GM21786 (cell line): ENCODE measurements around the gene GAGE12E.
"Not testable (repeated sequence)": the region's sequence is repeated elsewhere in the genome, so short reads cannot be mapped to it uniquely, and the experiment has no call there.

Experiments used
- ATAC-seq: cut with Tn5 transposase; IDR thresholded peaks from one replicate; pipeline ENCODE4 v1.9.1; 2021; ENCODE audit not compliant: unreplicated experiment

GAGE12E gene

GRCh38 chrX:49550989-49551388 lies at the start of gene GAGE12E:
GAGE12E (plus strand) TSS chrX:49551289; CDS start chrX:49552444, 1,155 bp downstream.
- ATAC-seq = not testable (repeated sequence)

GRCh38 chrX:49531877-49532276 lies 19.2 kb upstream of the GAGE12E start, which contains the start of gene GAGE12C:
GAGE12C (plus strand) TSS chrX:49532177; CDS start chrX:49533332, 1,155 bp downstream.
- ATAC-seq = not testable (repeated sequence)

GRCh38 chrX:49541433-49541832 lies 9.7 kb upstream of the GAGE12E start, which contains the start of gene GAGE12D:
GAGE12D (plus strand) TSS chrX:49541733; CDS start chrX:49542888, 1,155 bp downstream.
- ATAC-seq = not testable (repeated sequence)

GRCh38 chrX:49560542-49560941 lies 9.5 kb downstream of the GAGE12E start, which contains the start of gene GAGE12F:
GAGE12F (plus strand) TSS chrX:49560842; CDS start chrX:49561997, 1,155 bp downstream.
- not testable (repeated sequence) for ATAC-seq

GRCh38 chrX:49568728-49569127 lies 17.6 kb downstream of the GAGE12E start:
- ATAC-seq = not testable (repeated sequence)

GRCh38 chrX:49569152-49569551 lies 18.1 kb downstream of the GAGE12E start:
- ATAC-seq = not testable (repeated sequence)

GRCh38 chrX:49570100-49570499 lies 19.0 kb downstream of the GAGE12E start, which contains the start of gene GAGE12G:
GAGE12G (plus strand) TSS chrX:49570400; CDS start chrX:49571555, 1,155 bp downstream.
- not testable (repeated sequence) for ATAC-seq

- ATAC-seq = not testable (repeated sequence)
Observed at GRCh38 chrX:49579649-49580048, 28.6 kb downstream of the GAGE12E start, which contains the start of gene GAGE12H. GAGE12H (plus strand) TSS chrX:49579949; CDS start chrX:49581104, 1,155 bp downstream.

- ATAC-seq = not testable (repeated sequence)
Observed at GRCh38 chrX:49589196-49589595, 38.1 kb downstream of the GAGE12E start, which contains the start of gene GAGE2A. GAGE2A (plus strand) TSS chrX:49589496; CDS start chrX:49590651, 1,155 bp downstream.

GRCh38 chrX:49589769-49590478 lies 38.8 kb downstream of the GAGE12E start:
- ATAC-seq = not testable (repeated sequence)

GRCh38 chrX:49590488-49590887 lies 39.4 kb downstream of the GAGE12E start:
- ATAC-seq = not testable (repeated sequence)

- ATAC-seq = not testable (repeated sequence)
Observed at GRCh38 chrX:49598720-49599119, 47.6 kb downstream of the GAGE12E start, which contains the start of gene GAGE1. GAGE1 (plus strand) TSS chrX:49599020; CDS start chrX:49600175, 1,155 bp downstream.
